ENCODE data around the gene ALKBH8. TPM values are rescaled to one million over a fixed set of nuclear protein-coding genes. Genes with fewer than 3 reads are reported as not detected.

ALKBH8 gene, protein sequence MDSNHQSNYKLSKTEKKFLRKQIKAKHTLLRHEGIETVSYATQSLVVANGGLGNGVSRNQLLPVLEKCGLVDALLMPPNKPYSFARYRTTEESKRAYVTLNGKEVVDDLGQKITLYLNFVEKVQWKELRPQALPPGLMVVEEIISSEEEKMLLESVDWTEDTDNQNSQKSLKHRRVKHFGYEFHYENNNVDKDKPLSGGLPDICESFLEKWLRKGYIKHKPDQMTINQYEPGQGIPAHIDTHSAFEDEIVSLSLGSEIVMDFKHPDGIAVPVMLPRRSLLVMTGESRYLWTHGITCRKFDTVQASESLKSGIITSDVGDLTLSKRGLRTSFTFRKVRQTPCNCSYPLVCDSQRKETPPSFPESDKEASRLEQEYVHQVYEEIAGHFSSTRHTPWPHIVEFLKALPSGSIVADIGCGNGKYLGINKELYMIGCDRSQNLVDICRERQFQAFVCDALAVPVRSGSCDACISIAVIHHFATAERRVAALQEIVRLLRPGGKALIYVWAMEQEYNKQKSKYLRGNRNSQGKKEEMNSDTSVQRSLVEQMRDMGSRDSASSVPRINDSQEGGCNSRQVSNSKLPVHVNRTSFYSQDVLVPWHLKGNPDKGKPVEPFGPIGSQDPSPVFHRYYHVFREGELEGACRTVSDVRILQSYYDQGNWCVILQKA
- total RNA-seq (2014; rRNA removed; shearing (Covaris generic)): 11.2 and 11.3 TPM in 2 replicates

DNA sequence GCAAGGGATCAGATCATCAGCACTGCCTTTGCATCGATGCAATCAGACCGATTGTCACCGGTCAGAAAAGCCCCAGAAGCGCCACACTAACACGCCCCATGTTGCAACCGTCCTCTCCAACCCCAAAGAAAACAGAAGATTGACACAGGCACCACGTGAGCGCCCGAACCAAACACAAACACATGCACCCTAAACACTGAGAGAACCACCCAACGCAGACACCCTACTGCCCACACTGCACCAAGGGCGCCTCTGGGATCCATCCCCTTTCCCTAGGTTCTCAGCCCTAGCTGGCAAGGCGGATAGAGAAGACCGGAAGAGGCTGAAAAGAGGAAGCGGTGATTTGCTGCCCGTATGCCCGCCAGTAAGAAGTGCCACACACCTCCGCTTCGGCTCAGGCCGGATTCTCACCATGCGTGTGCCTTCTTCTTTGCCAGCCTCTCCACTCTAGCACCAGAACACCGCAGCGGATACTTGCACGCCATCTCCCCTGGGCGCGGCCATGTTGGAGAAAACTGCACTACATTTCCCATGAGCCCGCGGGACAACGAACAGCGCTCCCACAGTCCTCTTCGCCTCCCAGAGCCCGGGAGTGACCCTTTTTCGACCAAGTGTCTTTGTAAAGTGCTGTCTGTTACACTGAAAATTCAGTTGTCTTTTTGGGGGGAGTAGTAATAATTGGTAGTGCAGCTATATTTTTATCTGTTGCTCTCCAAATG lies at the start of gene ALKBH8:
Gene ALKBH8, minus strand, starts transcription at position 517 of the 719 bp plus-strand sequence. CDS start 4,842 bp downstream, outside the sequence.
- peak; percentile 68 for DNase-seq (ENCODE audit: low read depth)

DNA sequence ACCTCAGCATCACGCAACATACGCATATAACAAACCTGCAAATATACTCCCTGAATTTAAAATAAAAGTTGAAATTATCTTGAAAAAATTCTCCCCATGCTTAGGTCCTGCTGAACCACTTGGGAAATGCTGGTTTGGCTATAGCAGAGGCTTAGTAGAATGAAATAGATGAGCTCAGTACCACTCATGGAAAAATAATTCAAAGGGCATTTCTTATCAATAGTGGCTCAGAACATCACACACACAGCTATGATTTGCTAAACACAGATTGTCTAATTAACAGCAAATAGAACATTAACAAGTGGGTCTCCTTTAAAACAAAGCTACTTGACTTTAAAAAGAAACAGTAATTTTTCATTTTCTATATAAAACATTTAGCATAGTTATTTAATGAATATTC lies 46.9 kb upstream of the ALKBH8 start:
- no peak for DNase-seq (ENCODE audit: low read depth)

DNA sequence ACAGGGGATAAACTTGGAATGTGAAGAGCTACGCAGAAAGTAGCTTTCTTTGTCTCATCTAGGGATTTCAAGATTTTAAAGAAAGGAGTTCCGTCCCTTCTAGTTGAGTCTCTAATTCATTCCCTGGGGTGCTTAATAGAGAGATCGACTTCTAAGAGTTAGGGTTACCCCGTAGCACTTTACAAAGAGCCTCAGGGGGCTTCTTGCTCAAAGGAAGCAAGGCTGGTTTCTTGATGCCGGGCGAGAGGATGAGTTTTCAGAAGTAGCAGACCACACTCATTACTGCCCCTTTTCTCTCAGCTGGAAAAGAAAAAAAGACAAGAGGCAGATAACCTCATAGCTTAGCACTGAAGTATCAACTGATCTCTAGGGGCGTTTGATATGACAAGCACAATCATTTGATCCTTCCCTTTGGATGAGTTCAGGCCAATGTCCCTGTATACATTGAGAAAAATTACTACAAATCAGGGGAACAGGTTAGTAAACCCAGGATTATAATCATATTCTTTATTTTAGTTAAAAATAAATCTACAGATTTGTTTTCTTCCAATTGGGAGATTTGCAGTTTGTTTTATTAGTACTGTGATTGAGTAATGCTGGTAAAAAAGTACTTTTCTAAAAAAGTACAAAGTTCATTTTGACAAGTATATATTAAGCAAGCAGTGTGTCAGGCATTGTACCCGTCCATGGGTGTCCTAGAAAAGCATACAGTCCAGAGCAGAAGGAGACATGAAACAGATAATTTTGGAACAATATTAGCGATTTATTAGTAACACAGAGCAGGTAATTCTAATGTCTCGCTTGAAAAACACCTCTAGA lies 44.1 kb upstream of the ALKBH8 start:
- no peak for DNase-seq (ENCODE audit: low read depth)

DNA sequence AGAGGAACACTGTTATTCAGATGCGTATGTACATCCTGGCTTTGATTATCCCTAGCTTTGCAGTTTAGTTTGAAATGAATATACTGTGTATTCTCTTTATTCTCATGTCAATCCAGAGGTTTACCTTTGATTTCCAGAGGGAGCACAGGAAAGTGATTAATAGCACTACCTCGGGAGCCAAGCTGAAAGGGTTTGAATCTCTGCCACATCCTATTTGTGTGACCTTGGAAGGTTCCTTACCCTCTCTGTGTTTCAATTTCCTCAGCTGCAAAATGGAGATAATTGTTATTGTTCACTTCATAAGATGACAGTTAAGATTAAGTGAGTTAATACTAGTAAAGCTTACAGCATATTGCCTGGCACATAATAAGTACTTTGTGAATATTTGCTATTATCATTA lies 43.3 kb upstream of the ALKBH8 start:
- DNase-seq (ENCODE audit: low read depth): no peak

DNA sequence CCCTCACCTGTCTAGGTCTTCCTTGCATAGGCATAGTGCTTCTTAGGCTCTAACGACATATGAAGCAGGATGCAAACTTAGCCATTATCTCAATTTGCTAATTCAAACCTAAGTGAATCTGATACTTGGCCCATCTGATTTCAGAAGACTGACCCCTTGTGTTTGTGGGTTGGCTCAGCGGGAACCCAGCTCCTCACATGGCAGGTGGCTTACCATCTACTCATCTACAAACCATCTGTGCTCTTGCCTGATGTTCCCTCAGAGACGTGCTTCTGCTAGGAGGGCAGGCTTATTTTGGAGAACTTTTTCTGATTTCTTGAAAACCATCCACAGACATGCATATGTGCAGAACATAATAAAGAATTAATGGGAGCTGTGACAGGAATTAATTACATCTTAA lies 40.6 kb upstream of the ALKBH8 start:
- no peak for DNase-seq (ENCODE audit: low read depth)

DNA sequence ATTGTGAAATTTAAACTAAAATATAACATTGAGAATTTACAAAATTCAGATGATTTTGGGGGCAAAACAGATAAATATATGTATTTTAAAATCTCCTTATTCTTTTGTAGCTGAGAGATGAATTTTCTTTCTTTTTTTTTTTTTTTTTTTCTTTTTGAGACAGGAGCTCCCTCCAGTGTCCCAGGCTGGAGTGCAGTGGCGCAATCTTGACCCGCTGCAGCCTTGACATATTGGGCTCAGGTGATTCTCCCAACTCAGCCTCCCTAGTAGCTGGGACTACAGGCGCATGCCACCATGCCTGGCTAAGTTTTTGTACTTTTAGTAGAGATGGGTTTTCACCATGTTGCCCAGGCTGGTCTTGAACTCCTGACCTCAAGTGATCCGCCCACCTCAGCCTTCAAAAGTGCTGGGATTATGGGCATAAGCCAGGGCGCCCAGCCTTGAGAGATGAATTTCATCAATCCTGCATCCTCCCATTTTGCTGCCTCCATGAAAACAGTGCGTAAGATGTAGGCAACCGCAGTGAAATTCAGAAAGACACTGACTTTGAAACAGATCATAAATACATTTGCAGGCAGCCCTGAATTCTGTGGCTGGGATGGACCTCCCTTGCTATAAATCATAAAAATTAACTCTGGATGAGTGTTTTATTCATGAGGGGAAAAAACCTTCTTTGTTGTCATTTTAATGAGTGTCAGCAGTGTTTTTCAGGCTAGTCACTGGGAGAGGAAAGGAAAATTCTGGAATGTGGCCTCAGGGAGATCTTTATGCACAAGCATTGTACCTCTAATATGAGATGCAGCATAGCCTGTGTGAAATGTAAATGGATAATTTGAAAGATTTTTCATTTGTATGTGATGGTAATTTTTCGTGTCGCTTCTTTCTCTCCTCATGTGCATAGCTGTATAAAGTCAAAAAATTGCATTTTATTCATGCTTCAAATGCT lies 39.8 kb upstream of the ALKBH8 start:
- DNase-seq (ENCODE audit: low read depth): peak; percentile 25

DNA sequence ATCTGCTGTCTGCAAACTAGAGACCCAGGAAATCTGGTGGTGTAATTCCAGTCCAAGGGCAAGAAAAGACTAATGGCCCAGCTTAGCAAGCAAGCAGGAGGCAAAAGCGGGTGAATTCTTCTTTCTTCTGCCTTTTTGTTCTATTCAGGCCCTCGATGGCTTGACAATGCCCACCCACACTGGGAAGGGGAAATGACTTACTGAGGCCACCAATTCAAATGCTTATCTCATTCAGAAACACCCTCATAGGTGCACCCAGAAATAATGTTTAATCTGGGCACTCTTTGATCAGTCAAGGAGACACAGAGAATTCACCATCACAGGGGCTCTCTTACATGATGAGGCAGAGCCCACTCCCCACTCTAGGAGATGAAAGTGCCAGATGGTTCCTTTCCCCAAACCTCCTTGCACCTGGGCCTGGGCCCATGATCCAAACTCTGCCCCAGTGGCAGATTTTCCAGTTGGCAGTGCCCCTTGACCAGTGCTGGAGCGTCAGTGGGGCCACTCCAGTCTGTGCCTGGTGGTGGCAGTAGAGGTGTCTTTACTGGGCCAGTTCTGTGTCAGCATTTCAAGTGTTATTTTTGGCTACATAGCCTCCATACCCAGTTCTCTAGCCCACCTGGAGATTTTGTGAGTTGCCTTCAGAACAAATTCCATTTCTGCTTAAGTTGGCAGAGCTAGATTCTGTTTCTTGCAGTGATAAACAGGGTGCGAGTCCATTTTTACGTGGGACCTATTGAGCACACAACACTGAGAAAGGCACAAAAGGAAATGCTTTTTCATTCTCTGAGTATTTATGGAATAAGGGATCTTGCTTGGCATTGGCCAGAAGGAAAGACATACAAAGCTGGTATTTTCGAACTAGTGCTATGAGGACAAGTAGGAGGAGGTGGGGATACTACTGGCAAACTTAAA lies 32.9 kb upstream of the ALKBH8 start:
- peak; percentile 32 for DNase-seq (ENCODE audit: low read depth)

DNA sequence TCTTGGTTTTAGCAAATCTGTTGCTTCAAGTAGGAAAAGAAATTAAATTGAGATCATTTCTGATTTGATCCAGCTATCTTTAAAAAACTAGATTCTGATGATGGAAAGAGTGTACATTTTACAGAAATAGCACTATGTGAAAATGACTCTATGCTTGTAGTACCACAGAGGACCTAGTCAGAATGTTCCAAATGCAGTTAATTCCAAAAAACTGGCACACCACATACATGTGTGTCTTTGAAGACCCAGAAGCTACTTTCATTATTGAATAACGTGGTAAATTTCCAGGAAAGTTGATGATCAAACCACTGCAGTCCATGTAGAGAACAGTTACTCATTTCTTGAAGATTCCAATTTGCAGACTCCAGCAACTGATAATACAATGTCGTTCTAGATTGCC lies 29.2 kb upstream of the ALKBH8 start:
- no peak for DNase-seq (ENCODE audit: low read depth)

DNA sequence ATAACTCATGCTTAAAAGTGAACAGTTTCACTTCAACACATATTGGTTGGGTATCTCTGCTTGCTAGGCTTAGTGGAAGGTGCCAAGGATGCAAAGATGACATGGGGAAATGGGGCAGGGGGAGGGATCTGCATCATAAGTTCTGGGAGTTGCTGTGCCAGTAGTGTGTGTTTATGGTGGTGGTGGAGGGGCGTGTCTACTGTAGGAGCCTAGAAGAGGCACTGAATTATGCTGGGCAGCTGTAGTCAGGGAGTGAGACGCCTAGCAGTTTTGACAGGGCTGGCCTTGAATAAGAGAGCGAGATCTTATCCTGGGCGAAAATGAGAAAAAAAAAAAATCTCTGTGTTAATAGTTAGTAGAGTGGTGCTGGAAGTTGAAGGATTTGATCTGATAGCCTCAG lies 28.4 kb upstream of the ALKBH8 start:
- no peak for DNase-seq (ENCODE audit: low read depth)

DNA sequence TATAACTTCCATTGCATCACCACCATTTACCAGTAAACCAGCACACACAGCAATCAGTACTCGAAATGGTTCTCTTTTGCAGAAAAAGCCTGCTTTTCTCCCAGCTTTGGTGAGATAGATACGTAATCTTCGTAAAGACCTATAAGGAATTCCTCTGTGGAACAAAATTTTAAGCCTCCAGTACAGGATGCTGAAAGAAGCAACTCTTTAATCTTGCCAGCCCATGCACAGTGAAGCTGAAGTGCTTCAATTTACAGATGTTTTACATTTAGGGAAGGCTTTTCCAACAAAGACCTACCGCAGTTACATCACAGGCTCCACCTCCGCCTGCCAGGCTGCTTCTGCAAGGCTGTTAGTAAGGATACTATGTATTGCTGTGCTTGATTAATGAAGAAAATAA lies 27.3 kb upstream of the ALKBH8 start:
- DNase-seq (ENCODE audit: low read depth): no peak

DNA sequence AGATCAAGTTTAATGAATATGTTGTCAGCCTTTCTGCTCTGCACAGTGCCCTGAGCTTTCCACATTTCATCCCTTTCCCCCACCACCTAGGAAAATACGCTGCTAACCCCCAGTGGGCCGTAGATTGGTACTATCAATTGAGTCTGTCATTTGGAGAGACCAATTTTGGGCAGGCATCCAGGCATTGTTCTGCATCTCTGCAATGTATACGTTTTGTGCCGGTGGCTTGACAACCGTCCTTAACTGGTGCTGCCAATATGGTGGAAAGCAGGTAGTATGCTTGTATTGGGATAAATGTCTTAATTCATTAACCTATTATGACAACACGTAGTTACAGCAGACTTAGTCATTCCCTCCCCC lies 26.7 kb upstream of the ALKBH8 start:
- no peak for DNase-seq (ENCODE audit: low read depth)

DNA sequence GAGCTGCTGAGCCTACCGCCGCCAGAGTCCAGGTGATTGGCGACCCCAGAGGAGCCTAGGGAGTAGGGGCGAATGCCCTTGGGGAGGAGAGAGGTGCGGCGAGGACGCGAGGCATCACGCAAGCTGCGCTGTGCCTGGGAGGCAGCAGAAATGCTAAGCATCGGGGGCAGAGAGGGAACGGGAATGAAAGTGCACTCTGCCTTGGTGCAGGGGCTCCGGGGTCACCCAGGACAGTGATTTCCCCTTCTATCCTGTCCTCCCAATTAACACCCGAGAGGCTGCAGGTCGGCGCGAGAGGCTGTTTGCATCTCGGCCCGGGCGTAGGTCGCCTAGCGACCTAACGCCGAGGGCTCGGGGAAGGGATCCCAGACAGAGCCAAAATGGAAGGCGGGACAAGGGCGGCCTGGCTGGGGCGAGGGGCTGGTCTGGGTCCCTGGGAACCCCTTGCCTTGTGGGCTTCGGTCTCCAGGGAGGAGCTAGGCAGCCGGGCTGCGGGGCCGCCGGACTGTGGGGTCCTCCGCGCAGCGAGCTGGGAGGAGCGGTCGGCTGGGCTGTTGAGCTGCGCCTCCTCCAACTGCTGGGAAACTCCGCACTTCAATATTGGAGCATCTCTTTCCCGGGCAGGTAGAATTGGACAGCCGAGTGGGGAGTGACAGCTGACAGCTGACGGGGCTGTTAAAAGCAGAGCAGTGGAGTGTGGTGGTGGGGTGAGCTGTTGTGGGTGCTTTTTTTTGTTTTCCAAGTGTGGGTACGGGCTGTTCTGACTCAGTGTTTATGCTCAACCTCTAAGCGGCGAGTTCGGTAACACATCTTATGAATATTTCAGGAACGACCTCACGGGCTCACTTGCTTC lies 26.1 kb upstream of the ALKBH8 start:
- no peak for DNase-seq (ENCODE audit: low read depth)

DNA sequence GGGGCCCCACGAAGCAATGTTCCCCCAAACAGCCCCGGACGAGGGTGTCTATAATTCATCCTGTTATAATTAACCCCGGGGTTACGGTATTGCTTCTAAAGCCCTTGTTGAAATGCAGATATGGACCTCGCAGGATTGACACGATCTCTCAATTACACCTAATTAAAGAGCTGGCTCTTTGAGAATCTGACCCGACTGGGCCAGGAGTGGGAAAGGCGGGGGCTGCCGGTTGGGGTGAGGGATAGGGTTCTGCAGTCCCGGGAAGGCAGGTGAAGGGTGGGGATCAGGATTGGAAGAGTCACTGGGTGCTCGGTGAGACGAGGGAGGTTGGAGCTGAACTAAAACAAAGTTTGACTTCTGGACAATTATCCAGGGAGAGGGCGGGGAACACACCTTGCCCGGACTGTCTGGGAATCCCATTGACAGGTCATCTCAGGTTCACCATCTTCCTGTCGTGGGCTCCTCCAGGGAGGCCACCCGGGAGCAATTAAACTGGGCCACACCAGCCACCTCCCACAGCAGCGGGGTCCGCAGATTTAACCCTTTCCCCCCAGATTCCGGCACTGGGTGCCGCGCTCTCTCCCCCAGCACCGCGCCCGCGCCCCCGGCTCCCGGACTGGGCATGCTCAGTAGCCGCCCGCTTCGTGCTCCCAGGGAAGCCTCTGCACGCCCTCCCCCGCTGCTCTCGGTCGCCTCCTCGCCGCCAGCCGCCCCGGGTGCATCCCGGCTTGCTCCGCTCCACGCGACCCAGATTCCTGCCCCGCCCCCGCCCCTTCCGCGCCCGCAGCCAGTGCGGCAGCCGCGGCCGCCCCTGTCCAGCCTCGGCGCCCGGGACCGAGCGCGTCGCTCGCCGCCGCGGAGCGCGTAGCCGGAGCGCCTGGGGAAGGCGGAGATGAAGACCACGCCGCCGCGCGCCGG lies 25.2 kb upstream of the ALKBH8 start, which contains the start of gene ELMOD1:
Gene ELMOD1, plus strand, starts transcription at position 688 of the 918 bp plus-strand sequence. CDS start 27,043 bp downstream, outside the sequence.
- DNase-seq (ENCODE audit: low read depth): peak; percentile 32

DNA sequence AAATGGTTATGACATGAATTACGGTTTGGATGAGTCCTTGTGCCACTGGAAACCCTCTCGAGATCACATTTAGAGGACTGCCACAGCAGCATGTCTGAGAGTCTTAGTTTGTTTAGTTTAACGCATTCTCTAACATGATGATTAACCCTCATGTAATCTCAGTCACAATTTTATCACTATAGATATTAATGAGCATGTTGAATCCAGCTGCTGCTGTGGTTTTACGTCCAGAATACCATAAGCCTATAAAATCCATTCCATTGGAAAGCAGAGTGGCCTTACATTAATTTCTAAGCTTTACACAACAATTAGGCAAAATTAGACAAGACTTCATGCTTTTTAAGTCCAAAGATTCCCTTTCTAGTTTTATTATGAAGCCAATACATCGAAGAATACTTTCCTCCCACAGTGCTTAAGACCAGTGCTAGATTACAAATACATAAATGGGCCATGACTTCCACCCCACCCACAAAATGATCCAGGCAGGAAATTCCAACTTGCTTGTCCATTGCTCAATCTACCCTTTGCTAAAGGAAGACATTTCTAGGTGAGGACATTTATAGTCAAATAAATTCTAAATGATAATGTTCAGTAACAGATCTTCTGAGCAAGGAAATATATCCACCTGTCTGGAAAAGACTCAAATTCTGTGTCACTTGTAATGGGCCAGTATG lies 21.9 kb upstream of the ALKBH8 start:
- no peak for DNase-seq (ENCODE audit: low read depth)

DNA sequence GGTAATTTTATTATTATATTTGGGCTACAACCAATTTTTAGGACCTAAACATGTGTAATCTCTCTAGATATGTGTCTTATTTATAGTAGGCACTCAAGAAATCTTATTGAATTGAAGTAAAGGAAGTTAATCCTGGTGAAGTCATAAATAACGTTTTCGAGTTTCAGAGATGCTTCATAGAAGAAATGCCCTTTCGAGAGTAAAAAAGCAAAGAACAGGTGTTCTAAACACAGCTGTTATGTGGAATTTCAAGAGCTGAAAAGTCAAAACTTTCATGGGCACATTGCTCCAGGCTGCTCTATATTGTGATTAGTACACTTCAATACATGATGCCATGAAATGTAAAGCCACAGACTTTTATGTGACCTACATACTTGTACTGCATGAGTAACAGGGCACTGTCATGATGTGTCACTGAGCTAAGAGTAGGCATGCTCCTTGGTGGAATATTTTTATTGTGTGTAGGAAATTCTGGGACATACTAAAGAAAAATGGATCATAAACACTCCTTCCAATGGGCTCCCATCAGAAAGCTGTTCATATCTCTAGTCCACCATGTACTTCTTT lies 18.2 kb upstream of the ALKBH8 start:
- peak; percentile 25 for DNase-seq (ENCODE audit: low read depth)

DNA sequence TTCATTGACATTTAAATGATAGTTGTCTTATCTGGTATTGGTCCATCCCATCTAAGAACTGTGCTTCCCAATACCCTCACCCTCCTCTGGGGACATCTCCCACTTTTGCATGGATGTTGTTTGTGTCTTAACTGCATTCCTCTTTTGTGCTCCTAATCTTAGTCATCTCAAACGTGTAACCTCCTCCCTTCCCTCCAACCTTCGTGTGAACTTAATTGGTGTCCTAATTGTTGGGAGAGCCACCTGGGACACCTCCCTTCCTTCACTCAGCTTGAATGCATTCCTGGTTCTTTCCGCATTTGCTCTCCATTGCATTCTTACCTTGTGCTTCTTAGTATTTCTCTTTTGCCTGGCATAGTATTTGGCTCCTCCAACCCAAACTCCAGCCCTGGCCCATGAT lies 15.6 kb upstream of the ALKBH8 start:
- no peak for DNase-seq (ENCODE audit: low read depth)

Measured in RPMI7951 (cell line).